ENCODE results near the gene RABL6. TPM values are rescaled to one million over a fixed set of nuclear protein-coding genes. Genes with fewer than 3 reads are reported as not detected.

The RABL6 gene
- total and polyA plus RNA-seq, 2 of the 4 experiments (the other 2 are of a cell fraction) = 37.1 to 47.5 TPM

GRCh38 chr9:136799854-136800657 lies 7.7 kb upstream of the RABL6 start:
- peak overlapping the region; percentile 84 for H2AFZ ChIP-seq (replicated peaks; ENCODE audit: low read length, poor library complexity)
- no peak overlapping the region for H3K18ac ChIP-seq (ENCODE audit: low read depth, low read length)
- H3K9me1 ChIP-seq (ENCODE audit: insufficient read depth, low read length) = no peaks in the 10 kb centered on the region
- 1% methylated on average over 12 of the region's 63 CpGs; no CpG with 5 or more reads in 1 of the 2 experiments for WGBS, 2 experiments (ENCODE audit: extremely low coverage in 2 of 2, insufficient read length in 1 of 2)
- no peaks in the 10 kb centered on the region for H3K79me1 ChIP-seq (ENCODE audit: low read depth in 1 of 2, low read length in 2 of 2)
- no peak overlapping the region for H2BK5ac ChIP-seq (ENCODE audit: low read depth, low read length, poor library complexity, severe bottlenecking)
- H3K56ac ChIP-seq (ENCODE audit: extremely low read depth, insufficient read depth, low read length) = no peak overlapping the region
- H3K23ac ChIP-seq (ENCODE audit: low read depth, low read length) = no peak overlapping the region
- intact Hi-C loops (cut with micrococcal nuclease) (no loop called here), in situ Hi-C loops (cut with MboI; ENCODE audit: low sequenced_read_pairs) (no loop called here), dilution Hi-C loops (cut with HindIII; ENCODE audit: low sequenced_read_pairs, unreplicated experiment) (no loop called here)
- peak overlapping the region; percentile 88 for H3K4me2 ChIP-seq (ENCODE audit: low read depth, low read length)
- H2BK120ac ChIP-seq (ENCODE audit: low read depth, low read length) = no peak overlapping the region
- H3K14ac ChIP-seq (replicated peaks; ENCODE audit: low read depth, low read length) = no peak overlapping the region
- H2AK9ac ChIP-seq (replicated peaks; ENCODE audit: low read depth, low read length, poor library complexity) = no peak overlapping the region
- ATAC-seq (ENCODE audit: low read depth) (peak; percentile 80), DNase-seq (peak; percentile 24)
- H2AK5ac ChIP-seq (ENCODE audit: low read depth, low read length) = no peak overlapping the region
- H4K20me1 ChIP-seq (ENCODE audit: insufficient read depth, low read length) = peaks cover 8% of the 10 kb centered on the region
- H3K27me3 ChIP-seq (ENCODE audit: control insufficient read depth, insufficient read depth, low read length) = peaks cover 37% of the 10 kb centered on the region
- H2BK15ac ChIP-seq (ENCODE audit: low read depth, low read length) = no peak overlapping the region
- TF ChIP-seq CTCF (conservative IDR thresholded peaks at IDR 0.05; ENCODE audit: low read depth, low read length) (no peak), ELK1 (IDR thresholded peaks at IDR 0.05; ENCODE audit: borderline replicate concordance, low read depth, low read length) (no peak), RCOR1 (IDR thresholded peaks at IDR 0.05; ENCODE audit: insufficient replicate concordance, low read length) (no peak), POLR2A (IDR thresholded peaks at IDR 0.05; ENCODE audit: low read depth, low read length) (no peak), BHLHE40 (IDR thresholded peaks at IDR 0.05; ENCODE audit: low read depth, low read length) (no peak), RFX5 (IDR thresholded peaks at IDR 0.05; ENCODE audit: low read depth, low read length) (no peak), MAFK (IDR thresholded peaks at IDR 0.05; ENCODE audit: low read depth, low read length) (no peak), MXI1 (IDR thresholded peaks at IDR 0.05; ENCODE audit: borderline replicate concordance, low read depth, low read length) (no peak), RAD21 (IDR thresholded peaks at IDR 0.05; ENCODE audit: low read length) (no peak), FOS (IDR thresholded peaks at IDR 0.05; ENCODE audit: low read depth, low read length) (no peak), CEBPB (IDR thresholded peaks at IDR 0.05; ENCODE audit: low read depth, low read length) (no peak), SMC3 (IDR thresholded peaks at IDR 0.05; ENCODE audit: low read depth, low read length) (no peak), USF2 (IDR thresholded peaks at IDR 0.05; ENCODE audit: low read depth, low read length) (no peak), MAZ (IDR thresholded peaks at IDR 0.05; ENCODE audit: borderline replicate concordance, low read depth, low read length) (no peak), NFE2L2 (IDR thresholded peaks at IDR 0.05; ENCODE audit: low read depth, low read length) (no peak)
- H3K27ac ChIP-seq (ENCODE audit: insufficient read depth, low read length) = no peak overlapping the region
- peak overlapping the region; percentile 37 for H3K4me3 ChIP-seq (ENCODE audit: insufficient read depth, low read depth, low read length)
- peaks cover 10% of the 10 kb centered on the region for H3K4me1 ChIP-seq (ENCODE audit: control insufficient read depth, insufficient read depth, low read length)
- H2BK20ac ChIP-seq (ENCODE audit: low read depth, low read length) = no peak overlapping the region
- H3K9ac ChIP-seq (ENCODE audit: low read depth, low read length) = no peak overlapping the region
- ChIA-PET CTCF (no interaction called here), POLR2A (ENCODE audit: unreplicated experiment) (no interaction called here)
- H3K9me3 ChIP-seq (ENCODE audit: control insufficient read depth, insufficient read depth, low read length) = no peaks in the 10 kb centered on the region
- no peak overlapping the region for H3K4ac ChIP-seq (ENCODE audit: low read depth, low read length)
- no peak overlapping the region for H4K91ac ChIP-seq (ENCODE audit: insufficient read depth, low read depth, low read length)
- no TSS peak for BruUV-seq (replicated peaks)
- no peak overlapping the region for H4K5ac ChIP-seq (ENCODE audit: low read depth, low read length)
- no peak overlapping the region for H4K8ac ChIP-seq (ENCODE audit: low read depth in 2 of 2, low read length in 2 of 2)
- H3K36me3 ChIP-seq (ENCODE audit: control insufficient read depth, insufficient read depth, low read length) = no peaks in the 10 kb centered on the region

All from IMR-90 (cell line).